Adipose tissue (tissue), 3 donors: Measurements from ENCODE around the gene NEO1. TPM values are rescaled to one million over a fixed set of nuclear protein-coding genes. Genes with fewer than 3 reads are reported as not detected.
"Not testable (repeated sequence)": the region's sequence is repeated elsewhere in the genome, so short reads cannot be mapped to it uniquely, and the experiment has no call there.

Experiments
- H3K27ac ChIP-seq: one replicate; pipeline ENCODE4 v1.5.1; 2013; ENCODE audit warnings: low read depth, low read length
- WGBS, 3 donors: extraction: QIAGEN DNeasy Blood & Tissue Kit; methylation state at CpG; one replicate each; pipeline ENCODE4 v1.1.7; 2013; 5-methylcytosine and 5-hydroxymethylcytosine counted together
- polyA plus RNA-seq, 3 donors: library from polyadenylated mRNA; stranded (reverse); fragments of 200-250 nt; gene quantifications; one replicate each; pipeline ENCODE4 v1.2.3, GENCODE V29; 2013
- donor health status: healthy with polysubstance abuse.
- donor health status: Bipolar disorder and iron deficiency.
- donor health status: healthy.

The NEO1 gene
- polyA plus RNA-seq, 3 donors: 5.8 to 12.2 (median 9.8) TPM

DNA sequence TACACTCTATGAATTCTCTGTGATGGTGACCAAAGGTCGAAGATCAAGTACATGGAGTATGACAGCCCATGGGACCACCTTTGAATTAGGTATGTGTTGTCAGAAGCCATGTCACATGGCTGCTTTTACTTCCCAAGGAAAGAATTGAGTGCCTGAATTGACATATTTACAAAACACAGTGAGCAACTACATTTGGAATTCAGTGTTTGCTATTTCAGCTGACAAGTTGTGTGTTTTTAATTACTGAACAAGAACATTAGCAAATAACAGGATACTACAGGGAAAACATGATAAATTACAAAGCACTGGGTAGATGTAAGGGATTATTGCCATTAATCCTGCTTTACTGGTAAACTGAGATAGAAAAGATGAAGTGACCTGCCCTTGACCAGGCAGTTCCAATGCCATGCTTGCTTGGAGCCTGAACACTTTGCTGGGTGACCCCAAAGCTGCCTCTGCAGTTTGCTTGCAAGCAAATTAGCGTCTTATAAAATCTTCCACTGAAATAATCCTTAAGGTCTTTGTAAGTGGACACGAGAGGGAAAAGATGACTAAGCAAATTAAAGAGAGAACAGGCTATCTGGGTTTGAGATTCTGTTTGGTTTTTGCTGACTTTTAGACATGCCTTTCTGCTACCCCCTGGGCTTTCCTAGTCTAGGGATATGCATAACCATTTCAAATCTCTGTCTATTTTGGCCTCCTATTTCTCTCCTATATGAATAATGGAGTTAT lies 218.3 kb downstream of the NEO1 start:
- no peak overlapping the region for H3K27ac ChIP-seq
- WGBS, 3 donors: 74 to 86% (median 74%) methylated on average over 3 of the region's 3 CpGs

- no peak overlapping the region for H3K27ac ChIP-seq
- 33 to 40% (median 38%) methylated on average over 5 of the region's 5 CpGs for WGBS, 3 donors
These were observed 221.1 kb downstream of the NEO1 start for GRCh38 chr15:73273181-73274002.

GRCh38 chr15:73275862-73276261 lies 223.6 kb downstream of the NEO1 start:
- H3K27ac ChIP-seq: no peak overlapping the region

GRCh38 chr15:73282567-73283365 lies 230.5 kb downstream of the NEO1 start:
- 87 to 94% (median 92%) methylated on average over 8 of the region's 8 CpGs for WGBS, 3 donors
- H3K27ac ChIP-seq: no peak overlapping the region

DNA sequence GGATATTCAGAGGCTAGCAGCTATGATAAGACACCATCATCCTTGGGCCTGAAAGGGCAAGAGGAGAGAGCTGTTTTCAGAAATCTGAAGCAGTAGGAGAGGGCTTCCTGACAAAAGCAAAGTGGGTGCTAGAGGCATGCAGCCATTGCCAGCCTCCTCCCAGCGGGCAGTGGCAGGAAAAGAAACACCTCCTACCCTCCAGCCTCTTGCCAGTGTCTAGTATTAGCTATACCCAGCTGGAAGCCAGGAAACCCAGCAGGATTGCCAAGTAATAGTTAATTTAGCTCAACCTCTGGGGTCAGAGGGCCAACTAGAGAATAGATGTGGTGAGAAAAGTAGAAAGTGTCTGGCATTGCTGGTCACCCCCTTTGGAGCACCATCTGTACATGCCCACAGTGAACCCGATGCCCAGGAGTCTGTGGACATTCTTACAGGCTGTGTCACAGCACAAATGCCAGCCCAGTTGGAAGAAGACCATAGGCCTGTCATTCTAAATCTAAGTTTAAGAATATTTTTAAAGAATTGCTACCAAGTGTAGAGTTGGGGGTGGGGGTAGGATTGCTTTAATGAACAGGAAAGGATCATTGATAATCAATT lies 231.2 kb downstream of the NEO1 start:
- no peak overlapping the region for H3K27ac ChIP-seq
- 76 to 92% (median 82%) methylated on average over 2 of the region's 2 CpGs for WGBS, 3 donors

- H3K27ac ChIP-seq: no peak overlapping the region
These were observed 231.9 kb downstream of the NEO1 start for GRCh38 chr15:73284090-73284716.

DNA sequence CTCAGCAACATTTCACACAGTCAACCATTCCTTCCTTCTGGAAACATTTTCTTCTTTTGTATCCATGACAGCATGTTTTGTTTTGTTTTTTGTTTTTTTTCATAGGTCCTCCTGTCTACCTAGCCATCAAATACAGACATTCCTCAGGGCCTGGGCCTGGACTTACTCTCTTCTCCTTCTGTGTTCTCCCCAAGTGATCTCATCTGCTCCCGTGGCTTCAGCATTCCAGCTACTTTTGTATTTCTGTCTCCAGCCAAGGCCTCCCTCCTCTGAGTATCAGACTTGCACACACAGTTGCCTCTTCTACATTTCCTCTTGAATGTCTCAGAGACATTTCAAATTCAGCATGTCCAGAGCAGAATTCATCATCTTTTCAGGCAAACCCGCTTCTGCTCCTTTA lies 234.0 kb downstream of the NEO1 start:
- H3K27ac ChIP-seq: no peak overlapping the region
- 72 to 88% (median 74%) methylated on average over 2 of the region's 2 CpGs for WGBS, 3 donors

More at GRCh38 chr15:73284090-73284716, 231.9 kb downstream of the NEO1 start:
- 73 to 87% (median 80%) methylated on average over 3 of the region's 3 CpGs for WGBS, 3 donors

DNA sequence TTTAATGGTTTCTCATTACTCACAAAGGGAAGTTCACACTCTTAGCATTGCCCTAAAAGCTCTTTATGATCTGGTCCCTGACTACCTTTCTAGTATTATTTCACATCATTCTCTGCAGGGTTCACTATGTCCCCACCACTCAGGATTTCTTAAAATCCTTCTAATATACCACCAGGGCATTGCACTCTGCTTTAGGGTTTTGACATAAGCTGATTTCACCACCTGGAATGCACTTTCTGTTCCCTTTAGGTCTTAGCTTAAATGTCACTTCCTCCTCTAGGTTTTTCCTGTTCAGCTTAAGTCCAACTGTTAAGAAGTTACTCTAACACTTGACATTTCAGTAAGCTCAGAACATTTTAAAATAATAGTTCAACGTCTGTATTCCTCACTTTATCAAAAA lies 234.8 kb downstream of the NEO1 start:
- no peak overlapping the region for H3K27ac ChIP-seq
- WGBS, 3 donors: 33 to 69% (median 40%) methylated on average over 1 of the region's 1 CpG

- no peak overlapping the region for H3K27ac ChIP-seq
- WGBS, 3 donors: 94 to 100% (median 95%) methylated on average over 1 of the region's 1 CpG
These were observed 239.2 kb downstream of the NEO1 start for GRCh38 chr15:73291441-73291840.

DNA sequence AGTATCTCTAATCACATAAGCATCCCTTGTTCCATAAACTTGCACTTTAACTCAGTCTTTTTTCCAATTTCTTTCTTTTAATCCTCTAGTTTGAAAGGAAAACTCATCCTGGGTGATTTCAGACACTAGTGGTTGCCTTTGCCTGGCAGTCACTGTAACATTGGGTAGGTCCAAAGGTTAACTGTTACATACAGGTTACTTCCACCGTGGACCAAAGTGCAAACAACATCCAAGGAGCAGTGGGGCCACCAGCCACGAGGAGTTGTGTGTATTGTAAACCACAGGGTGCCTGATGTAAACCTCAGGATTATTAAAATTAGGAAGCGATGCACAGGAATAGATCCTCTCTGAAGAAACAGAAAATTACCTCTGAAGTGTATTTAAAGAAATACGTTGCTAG lies 241.5 kb downstream of the NEO1 start:
- 51 to 64% (median 61%) methylated on average over 4 of the region's 4 CpGs for WGBS, 3 donors
- H3K27ac ChIP-seq: no peak overlapping the region

DNA sequence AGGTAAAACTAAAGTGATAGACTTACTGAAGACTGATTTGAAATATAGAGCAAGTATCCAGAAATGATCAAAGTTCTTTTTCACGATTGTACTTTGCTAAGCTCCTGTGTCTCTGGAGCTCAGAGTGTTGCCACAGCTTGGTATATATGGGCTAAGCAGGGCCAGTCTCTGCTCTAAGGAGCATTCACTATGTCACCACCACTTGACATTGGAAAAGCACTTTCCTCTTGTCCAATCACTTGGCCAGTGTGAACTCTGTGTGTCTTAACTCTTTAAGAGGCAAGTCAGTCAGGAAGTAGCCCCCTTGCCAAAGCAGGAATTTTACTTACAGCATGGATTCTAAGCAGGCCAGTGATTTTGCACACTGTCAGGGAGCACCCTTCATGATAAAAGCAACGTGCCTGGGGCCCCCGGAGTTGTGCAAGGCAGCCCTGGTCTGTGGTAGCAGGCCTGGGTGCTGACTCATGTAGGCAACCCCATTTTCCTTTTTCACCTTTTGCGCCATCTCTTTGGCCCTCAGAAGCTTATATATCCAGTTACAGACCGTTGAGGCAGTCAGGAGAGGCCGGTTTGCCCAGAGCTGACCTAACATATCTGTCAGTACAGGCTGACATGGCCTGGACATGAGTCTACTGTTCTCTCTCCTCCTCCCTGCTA lies 243.5 kb downstream of the NEO1 start:
- WGBS, 3 donors: 50 to 84% (median 54%) methylated on average over 6 of the region's 6 CpGs
- no peak overlapping the region for H3K27ac ChIP-seq

- no peak overlapping the region for H3K27ac ChIP-seq
- 76 to 87% (median 83%) methylated on average over 9 of the region's 9 CpGs for WGBS, 3 donors
These were observed 244.5 kb downstream of the NEO1 start for GRCh38 chr15:73296609-73297353.

GRCh38 chr15:73298522-73299245 lies 246.4 kb downstream of the NEO1 start:
- WGBS, 3 donors: 77 to 92% (median 84%) methylated on average over 7 of the region's 7 CpGs
- no peak overlapping the region for H3K27ac ChIP-seq

DNA sequence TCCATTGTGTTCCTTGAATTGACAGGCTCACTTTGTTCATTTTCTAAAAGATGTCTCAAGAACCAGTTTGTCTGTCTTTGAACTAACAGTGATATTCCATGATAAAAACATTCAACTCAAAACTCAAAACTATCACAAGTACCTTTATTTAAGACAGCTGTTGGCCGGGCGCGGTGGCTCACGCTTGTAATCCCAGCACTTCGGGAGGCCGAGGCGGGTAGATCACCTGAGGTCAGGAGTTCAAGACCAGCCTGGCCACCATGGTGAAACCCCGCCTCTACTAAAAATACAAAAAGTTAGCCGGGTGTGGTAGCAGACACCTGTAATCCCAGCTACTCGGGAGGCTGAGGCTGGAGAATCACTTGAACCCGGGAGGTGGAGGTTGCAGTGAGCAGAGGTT lies 248.0 kb downstream of the NEO1 start:
- H3K27ac ChIP-seq: not testable (repeated sequence)
- 84 to 95% (median 91%) methylated on average over 11 of the region's 11 CpGs for WGBS, 3 donors

DNA sequence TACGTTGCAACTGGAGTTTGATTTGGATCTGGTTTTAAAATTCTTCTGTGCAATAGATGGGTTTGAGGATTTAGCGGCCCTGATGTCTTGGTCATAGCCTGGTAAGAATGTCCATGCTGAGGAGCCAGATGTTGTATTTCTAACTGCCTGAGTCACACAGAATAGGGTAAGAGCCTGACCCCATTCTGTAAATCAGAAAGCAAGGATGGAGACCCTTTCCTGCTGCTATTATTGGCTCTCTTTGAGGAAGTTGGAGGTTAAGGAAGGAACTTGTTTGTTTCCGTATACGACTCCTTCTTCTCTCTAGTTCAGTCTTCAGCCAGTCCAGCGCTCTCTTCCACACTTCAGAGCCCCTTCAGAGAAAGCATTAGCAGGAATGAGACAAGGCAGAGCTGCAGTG lies 251.4 kb downstream of the NEO1 start:
- 49 to 82% (median 58%) methylated on average over 5 of the region's 5 CpGs for WGBS, 3 donors
- H3K27ac ChIP-seq: no peak overlapping the region

- 71 to 81% (median 75%) methylated on average over 12 of the region's 12 CpGs for WGBS, 3 donors
These were observed 253.3 kb downstream of the NEO1 start for GRCh38 chr15:73305331-73306211.

More at GRCh38 chr15:73305331-73306211, 253.3 kb downstream of the NEO1 start:
- H3K27ac ChIP-seq: no peak overlapping the region
